Heart right ventricle (tissue), 16 donors: Measurements from ENCODE around the gene GPR15. TPM values are rescaled to one million over a fixed set of nuclear protein-coding genes. Genes with fewer than 3 reads are reported as not detected.

Experiments
- ATAC-seq, 8 donors: fragments of 200-7000 bp; cut with Tn5 transposase; one replicate each; pipeline ENCODE4 v1.9.1; 2020; ENCODE audit warnings: mild to moderate bottlenecking in 8 of 8, moderate library complexity in 8 of 8, moderate number of reproducible peaks in 1 of 8
- DNase-seq, 2 donors: peaks; one replicate each; pipeline ENCODE4 v3.0.0-alpha.2; 2020
- H3K27ac ChIP-seq, 10 donors: fragments of 200-600 bp; sonication (generic) in 2 of 10; one replicate each; pipeline versions ENCODE4 v1.5.0 to v1.8.0; 2020 to 2022; ENCODE audit warnings: mild to moderate bottlenecking in 3 of 10
- H3K27me3 ChIP-seq, 7 donors: fragments of 200-600 bp; one replicate each; pipeline ENCODE4 v1.8.0; 2021 to 2022; ENCODE audit warnings: mild to moderate bottlenecking in 2 of 7
- H3K36me3 ChIP-seq, 9 donors: fragments of 200-600 bp; sonication (generic) in 1 of 9; one replicate each; pipeline versions ENCODE4 v1.5.0 to v1.8.0; 2020 to 2022; ENCODE audit warnings: mild to moderate bottlenecking in 2 of 9
- H3K4me1 ChIP-seq, 9 donors: fragments of 200-600 bp; sonication (generic) in 1 of 9; one replicate each; pipeline versions ENCODE4 v1.5.0 to v1.8.0; 2020 to 2022; ENCODE audit warnings: mild to moderate bottlenecking in 4 of 9
- H3K4me3 ChIP-seq, 10 donors: fragments of 200-600 bp; sonication (generic) in 2 of 10; one replicate each; pipeline versions ENCODE4 v1.5.0 to v1.8.0; 2020 to 2022; ENCODE audit warnings: mild to moderate bottlenecking in 7 of 10, moderate library complexity in 2 of 10
- H3K9me3 ChIP-seq, 11 donors: fragments of 200-600 bp in 10 of 11; sonication (generic) in 2 of 11; one replicate each; pipeline versions ENCODE4 v1.5.0 to v1.8.0; 2013 to 2022; ENCODE audit warnings: mild to moderate bottlenecking in 2 of 11, control low read depth in 1 of 11, moderate library complexity in 1 of 11
- WGBS, 2 donors: extraction: QIAGEN DNeasy Blood & Tissue Kit; methylation state at CpG; one replicate each; pipeline ENCODE4 v1.1.7; 2013; ENCODE audit warnings: inconsistent platforms in 1 of 2; 5-methylcytosine and 5-hydroxymethylcytosine counted together
- intact Hi-C, 10 donors: fragments of 100-400 bp; cut with DNase I; formaldehyde crosslinking; loops; one replicate each; pipeline versions ENCODE4 v1.11.1 to v1.14.2; 2022
- polyA plus RNA-seq, 2 donors: library from polyadenylated mRNA; stranded (reverse); fragments of 200-250 nt; gene quantifications; one replicate each; pipeline ENCODE4 v1.2.3, GENCODE V29; 2013
- total RNA-seq, 10 donors: library from RNA; stranded (reverse); fragmentation: NEBNext Ultra II Directional in 3 of 10; extraction: Animal tissue kit (Norgen Biotek cat#: 25700) in 3 of 10; gene quantifications; one replicate each; pipeline versions ENCODE4 v1.2.1 to v1.2.4, GENCODE V29; 2021 to 2023
- TF ChIP-seq, protein P1 (sequence below), 9 donors: fragments of 200-600 bp; sonication (generic) in 2 of 9; IDR thresholded peaks; one replicate each; pipeline versions ENCODE4 v1.5.0 to v1.8.0; 2021 to 2022; ENCODE audit warnings: antibody characterized with exemption in 9 of 9, mild to moderate bottlenecking in 5 of 9, moderate library complexity in 1 of 9
- donor health status: Arrhythmogenic right ventricular cardiomyopathy.
- donor health status: ischemic (EF 13 %, LVEDD 7.1; RV severe dilation, severe dysfunction).
- donor health status: healthy with polysubstance abuse.
- donor health status: DM: no; HTN: yes; CAD: no.
- donor health status: DM: no; HTN: no; CAD: no.
- donor health status: ischemic (EF 25% LVEDD 6.9; RV normal size, moderate dysfunction).
- donor health status: ischemic (EF 25% LVEDD 5.7; RV mildly dilated, moderate dysfunction).
- donor health status: healthy.
- donor health status: DM: yes; HTN: yes; CAD: no.
- donor health status: Ischemic cardiomyopathy.
- donor health status: ischemic (EF 35%, LVEDD 5.7; RV mildly dilated, moderate dysfunction).
- donor health status: nonischemic (EF 11% LVEDD 7.7; RV severe dilation, severe dysfunction).
- donor health status: DM: yes; HTN: yes; CAD: no.
- donor health status: PGD.
- donor health status: ischemic (EF 29% LVEDD 5.4; RV normal size, mild dysfunction).
- donor health status: nonischemic (EF 23%, LVEDD 6.1; RV moderate dilation, normal function).

GPR15 gene
- total and polyA plus RNA-seq, 12 donors: 0.21 TPM; not detected in 11

DNA sequence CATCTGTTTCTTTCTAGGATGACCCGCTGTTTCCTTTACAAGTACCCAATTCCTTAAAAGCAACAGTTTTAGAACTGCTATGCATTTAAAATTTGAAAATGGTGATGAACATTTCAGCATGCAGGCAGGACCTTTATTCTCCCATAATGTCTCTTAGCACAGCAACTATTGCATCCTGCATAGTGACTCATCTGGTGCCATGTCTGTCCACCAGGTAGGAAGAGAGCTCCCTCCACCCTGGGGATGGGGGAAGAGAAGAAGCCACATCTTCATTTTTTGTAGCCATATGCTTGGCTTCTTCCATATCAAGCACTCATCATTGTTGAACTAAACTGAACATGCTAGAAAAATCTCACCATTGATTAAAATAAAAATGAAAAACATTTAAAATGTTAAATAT is 9.9 kb downstream of the GPR15 start:
- no peaks in the 10 kb centered on the region for H3K4me1 ChIP-seq
- H3K27me3 ChIP-seq: peaks cover 0 to 7% (median 0%) of the 10 kb centered on the region in 7 donors
- no peaks in the 10 kb centered on the region for H3K36me3 ChIP-seq
- DNase-seq: no peak
- no peak overlapping the region for H3K27ac ChIP-seq
- H3K4me3 ChIP-seq: no peak overlapping the region
- no peaks in the 10 kb centered on the region for H3K9me3 ChIP-seq
- ATAC-seq: no peak
- TF ChIP-seq, protein P1, sequence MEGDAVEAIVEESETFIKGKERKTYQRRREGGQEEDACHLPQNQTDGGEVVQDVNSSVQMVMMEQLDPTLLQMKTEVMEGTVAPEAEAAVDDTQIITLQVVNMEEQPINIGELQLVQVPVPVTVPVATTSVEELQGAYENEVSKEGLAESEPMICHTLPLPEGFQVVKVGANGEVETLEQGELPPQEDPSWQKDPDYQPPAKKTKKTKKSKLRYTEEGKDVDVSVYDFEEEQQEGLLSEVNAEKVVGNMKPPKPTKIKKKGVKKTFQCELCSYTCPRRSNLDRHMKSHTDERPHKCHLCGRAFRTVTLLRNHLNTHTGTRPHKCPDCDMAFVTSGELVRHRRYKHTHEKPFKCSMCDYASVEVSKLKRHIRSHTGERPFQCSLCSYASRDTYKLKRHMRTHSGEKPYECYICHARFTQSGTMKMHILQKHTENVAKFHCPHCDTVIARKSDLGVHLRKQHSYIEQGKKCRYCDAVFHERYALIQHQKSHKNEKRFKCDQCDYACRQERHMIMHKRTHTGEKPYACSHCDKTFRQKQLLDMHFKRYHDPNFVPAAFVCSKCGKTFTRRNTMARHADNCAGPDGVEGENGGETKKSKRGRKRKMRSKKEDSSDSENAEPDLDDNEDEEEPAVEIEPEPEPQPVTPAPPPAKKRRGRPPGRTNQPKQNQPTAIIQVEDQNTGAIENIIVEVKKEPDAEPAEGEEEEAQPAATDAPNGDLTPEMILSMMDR (IDR thresholded peaks at IDR 0.05): no peak
- 95 to 97% methylated on average over 1 of the region's 1 CpG for WGBS, 2 donors
- intact Hi-C loops: no loop called here

- Histone ChIP-seq H3K27me3 (peaks cover 0 to 7% (median 0%) of the 10 kb centered on the region in 7 donors), H3K4me3 (no peak overlapping the region), H3K9me3 (no peaks in the 10 kb centered on the region), H3K4me1 (no peaks in the 10 kb centered on the region), H3K27ac (no peak overlapping the region), H3K36me3 (no peaks in the 10 kb centered on the region)
- WGBS, 2 donors: 89 to 96% methylated on average over 1 of the region's 1 CpG
- peak in 1 of 8 donors; percentile 28 for ATAC-seq
- no peak for DNase-seq
- TF ChIP-seq, protein P1 (IDR thresholded peaks at IDR 0.05): no peak
- intact Hi-C loops: no loop called here
Measured at GRCh38 chr3:98542623-98543022, 10.8 kb downstream of the GPR15 start.

DNA sequence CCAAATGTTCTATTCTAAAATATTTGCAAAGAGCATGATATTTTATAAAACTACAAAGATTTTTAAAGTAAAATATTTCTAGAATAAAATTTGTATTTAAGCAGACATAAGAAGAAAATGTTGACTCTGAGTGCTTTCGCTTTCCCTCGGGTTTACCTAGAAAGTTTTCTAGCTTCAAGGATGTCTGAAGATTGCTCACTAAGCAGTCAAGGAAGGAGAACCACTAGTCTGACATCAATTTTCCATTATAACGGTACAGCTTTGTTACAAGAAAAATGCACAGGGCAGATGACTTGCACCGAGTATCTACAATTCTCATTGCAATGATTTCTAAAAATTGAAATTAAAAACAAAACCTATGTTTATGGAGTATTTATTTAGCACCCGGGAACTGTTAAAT is 14.2 kb downstream of the GPR15 start:
- no peaks in the 10 kb centered on the region for H3K4me1 ChIP-seq
- H3K9me3 ChIP-seq: no peaks in the 10 kb centered on the region
- WGBS, 2 donors: 79 to 85% methylated on average over 5 of the region's 5 CpGs
- no peak for DNase-seq
- H3K36me3 ChIP-seq: no peaks in the 10 kb centered on the region
- TF ChIP-seq, protein P1 (IDR thresholded peaks at IDR 0.05): no peak
- no peak overlapping the region for H3K4me3 ChIP-seq
- intact Hi-C loops: no loop called here
- peaks cover 0 to 12% (median 4%) of the 10 kb centered on the region in 7 donors for H3K27me3 ChIP-seq
- ATAC-seq: no peak
- H3K27ac ChIP-seq: no peak overlapping the region

- DNase-seq (no peak), ATAC-seq (no peak)
- no peaks in the 10 kb centered on the region for H3K36me3 ChIP-seq
- H3K27ac ChIP-seq: no peak overlapping the region
- 77 to 88% methylated on average over 5 of the region's 5 CpGs for WGBS, 2 donors
- H3K4me3 ChIP-seq: no peak overlapping the region
- peaks cover 0 to 7% (median 0%) of the 10 kb centered on the region in 9 donors for H3K4me1 ChIP-seq
- intact Hi-C loops: no loop called here
- no peaks in the 10 kb centered on the region for H3K9me3 ChIP-seq
- peaks cover 0 to 12% (median 4%) of the 10 kb centered on the region in 7 donors for H3K27me3 ChIP-seq
- TF ChIP-seq, protein P1 (IDR thresholded peaks at IDR 0.05): no peak
Measured at GRCh38 chr3:98548544-98548943, 16.8 kb downstream of the GPR15 start.
